Amniotic stem cell (primary cell): ENCODE measurements around the gene KRT79.

Experiments
- DNase-seq: peaks from one replicate; lab custom pipeline; 2025; lab: John Stamatoyannopoulos, UW

The KRT79 gene

DNA sequence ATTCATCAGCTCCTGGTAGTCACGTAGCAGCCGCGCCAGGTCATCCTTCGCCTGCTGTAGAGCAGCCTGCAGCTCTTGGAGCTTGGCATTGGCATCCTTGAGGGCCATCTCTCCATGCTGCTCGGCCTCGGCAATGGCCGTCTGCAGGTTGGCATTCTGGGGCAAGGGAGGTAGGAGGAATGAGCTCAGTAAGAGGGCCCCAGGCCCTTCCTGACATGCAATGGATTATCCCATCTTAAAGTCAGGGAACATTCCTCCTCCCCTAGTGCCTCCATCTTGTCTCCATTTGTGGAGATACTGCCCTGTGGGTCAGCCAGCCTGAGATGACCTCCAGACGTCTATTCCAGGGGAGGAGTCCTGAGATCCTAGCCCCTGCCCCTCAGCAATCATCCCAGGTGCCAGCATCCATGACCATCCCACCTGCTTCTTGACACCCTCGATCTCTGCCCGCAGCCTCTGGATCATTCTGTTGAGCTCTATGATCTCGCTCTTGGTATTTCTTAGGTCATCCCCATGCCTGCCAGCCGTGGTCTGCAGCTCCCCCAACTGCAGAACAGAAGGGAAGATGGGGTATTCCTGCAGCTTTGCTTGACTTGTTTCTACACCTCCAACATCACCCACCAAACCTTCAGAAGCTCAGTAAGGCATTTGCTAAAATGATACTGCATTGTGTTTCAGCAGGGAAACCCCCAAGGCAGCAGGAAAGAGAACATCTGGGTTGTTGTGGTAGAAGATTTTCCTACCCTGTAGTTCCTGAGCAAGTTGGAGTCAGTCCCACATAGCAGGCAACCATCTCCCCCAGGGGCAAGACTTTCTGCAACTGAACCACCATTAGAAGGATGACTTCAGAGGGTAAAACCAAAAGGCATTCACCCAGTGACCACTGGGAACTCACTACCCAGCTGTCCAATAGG lies 42.6 kb downstream of the KRT79 start:
- DNase-seq: no peak

DNA sequence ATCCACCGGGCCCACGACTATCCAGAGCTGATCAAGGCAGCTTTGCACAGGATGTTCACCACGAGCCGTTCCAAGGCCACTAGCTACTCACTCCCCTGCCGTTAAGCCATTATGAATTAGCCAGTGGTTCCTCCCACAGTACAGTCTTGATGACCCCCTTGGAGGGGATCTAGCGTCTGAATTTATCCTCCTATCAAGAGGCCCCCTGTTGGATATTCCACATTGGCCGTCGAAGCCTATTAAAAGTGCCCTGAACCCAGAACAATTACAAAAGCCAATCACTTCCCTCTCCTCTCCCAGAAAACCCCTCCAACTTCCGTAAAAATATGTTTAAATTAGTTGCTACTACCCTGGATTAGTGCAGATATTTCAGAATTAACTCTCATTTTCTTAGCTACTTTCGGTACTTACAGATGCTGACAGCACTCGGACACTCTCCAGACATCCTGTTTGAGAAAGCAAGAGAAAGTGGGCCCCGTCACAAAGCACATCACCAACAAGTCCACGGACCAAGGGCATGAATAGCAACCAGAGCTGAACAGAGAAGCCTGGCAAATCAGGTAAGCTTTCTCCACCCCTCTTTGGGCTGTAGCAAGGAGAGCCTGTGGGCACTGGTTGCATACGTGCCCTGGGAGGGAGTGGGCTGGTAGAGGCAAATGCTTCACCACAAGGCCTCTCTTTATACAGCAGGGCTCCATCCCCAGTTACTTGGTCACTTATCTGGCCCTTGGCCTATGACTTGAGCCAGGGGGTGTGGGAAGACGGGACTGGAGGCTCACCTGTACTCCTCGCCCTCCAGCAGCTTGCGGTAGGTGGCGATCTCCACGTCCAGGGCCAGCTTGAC lies 43.5 kb downstream of the KRT79 start:
- DNase-seq: no peak

DNA sequence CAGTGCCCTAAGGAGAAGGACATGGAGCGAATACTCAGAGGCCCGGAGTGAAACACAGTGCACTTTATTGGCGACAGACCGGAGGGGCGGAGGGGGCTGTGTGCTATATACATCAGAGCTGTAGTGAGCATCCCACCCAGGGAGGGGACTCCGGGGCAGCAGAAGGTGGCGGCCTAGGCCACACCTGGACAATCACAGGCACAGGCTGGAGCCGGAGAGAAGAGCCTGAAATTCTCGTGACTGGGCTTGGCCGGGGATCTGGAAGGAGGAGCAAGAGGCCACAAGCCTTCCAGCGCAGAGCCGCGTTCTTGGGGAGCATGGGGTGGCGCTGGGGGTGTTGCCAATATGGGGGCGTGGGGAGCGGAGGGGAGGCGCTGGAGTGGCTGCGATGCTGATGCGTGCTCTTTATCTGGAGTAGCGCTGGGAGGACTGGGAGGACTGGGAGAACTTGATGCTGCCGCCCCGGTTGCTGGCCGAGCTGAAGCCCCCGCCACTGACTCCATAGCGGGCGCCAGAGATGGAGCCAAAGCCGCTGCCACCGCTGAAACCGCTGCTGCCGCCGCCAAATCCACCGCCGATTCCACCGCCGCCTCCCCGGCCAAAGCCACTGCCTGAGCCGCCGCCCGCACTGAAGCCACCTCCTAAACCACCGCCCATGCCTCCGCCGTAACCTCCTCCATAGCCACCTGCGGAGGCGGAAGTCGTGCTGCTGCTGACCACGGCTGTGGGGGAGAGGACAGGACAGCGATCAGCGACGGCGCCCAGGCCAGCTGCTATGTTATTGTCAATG lies 44.3 kb downstream of the KRT79 start:
- DNase-seq: no peak

DNA sequence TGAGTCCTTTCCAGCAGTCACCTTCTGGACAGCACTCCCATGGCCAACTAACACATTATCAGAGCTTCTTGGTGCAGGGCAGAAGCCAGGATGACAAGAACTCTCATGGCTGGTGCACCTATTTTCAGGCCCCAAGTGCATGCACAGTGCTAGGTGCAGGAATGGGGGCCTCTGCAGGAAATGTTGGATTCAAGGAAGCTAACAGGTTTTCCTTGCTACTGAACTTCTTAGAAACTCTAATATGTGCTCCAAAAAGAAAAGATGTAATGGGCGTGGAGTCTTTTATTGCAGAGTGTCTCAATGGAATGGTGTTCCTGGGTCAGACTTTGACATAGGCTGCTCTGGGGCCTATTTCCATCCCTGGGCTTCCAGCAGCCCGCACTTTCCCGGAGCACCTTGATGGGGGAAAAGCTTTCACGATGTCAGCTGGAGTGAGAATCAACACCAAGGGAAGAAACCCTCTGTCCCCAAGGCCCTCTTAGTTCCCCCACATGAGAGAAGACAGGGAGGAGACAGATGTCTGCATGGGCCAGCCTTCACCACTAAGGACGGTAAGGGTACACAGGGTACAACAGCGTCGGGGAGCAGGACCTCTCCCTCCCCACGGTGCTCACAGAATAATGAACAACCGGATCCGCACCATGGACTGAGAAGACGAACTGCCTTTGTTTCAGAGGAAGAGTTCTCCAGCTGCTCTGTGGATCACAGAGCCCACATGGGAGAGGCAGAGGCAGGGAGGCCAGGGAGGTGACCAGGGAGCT lies 45.1 kb downstream of the KRT79 start:
- no peak for DNase-seq

DNA sequence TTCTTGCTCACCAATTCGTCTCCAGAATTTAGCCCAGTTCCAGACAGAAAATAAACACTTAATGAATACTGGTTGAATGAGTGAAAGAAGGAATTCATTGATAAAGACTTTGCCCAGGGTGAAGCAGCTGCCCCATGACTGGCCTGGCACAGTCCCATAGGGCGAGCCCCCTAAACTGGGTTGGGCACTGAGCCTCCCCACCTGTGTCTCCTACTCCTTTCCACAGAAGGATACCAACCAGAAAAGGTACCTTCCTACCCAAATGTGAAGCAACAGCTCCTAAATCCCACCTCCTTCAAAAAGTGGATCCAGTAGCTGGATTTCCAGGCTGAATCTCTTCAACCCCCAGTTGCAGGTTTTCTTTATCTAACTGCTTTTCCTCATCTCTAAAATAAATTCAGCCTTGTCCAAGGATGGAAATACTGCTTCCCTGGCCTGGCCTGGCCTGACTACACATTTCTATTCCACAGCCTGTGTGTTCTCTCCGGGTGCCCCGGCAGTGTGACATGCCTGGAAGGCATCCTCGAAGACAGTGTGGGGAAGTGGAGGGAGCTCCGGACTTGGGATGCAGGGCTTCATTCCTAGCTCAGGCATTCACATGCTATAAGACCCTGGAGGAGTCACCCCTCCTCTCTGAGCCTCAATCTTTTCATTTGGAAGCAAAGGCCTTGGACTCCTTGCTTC lies 45.8 kb downstream of the KRT79 start:
- DNase-seq: no peak

DNA sequence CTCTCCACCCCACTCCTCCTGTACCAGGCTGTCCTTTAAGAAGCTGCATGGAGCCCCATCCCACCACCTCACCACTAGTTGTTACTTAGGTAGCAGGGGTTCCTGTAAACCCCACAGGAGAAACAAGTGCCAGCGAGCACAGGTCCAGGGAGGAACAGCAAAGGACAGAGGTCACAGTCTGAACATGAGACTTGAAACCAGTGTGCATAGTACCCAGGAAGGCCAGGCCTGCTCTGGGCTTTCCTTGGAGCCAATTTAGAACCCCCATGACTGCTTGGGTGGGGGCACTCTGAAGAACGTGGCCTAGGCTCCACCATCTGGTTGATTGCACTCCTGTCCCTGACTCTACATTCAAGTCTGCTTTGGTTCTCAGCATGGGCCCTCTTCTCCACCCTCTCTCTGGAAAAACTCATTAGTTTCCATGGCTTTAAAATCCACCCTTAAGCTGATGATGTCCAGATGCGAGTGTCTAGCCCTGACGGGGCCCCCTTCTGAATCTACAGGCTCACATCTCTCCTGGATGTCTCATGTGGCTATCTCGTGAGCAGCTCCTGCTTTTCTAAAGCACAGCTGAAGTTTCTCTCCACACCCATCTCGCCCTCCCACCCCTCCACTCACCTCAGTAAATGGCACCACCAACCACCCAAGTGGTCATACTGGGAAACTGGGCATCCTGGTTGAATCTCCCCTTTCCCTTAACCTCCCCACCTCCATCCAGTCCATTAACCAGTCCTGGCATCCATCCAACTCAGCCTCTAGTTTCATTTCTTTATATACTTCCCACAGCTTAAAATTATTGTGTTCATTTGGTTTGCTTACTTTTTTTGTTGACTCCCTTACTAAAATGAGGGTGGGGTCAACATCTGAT lies 46.6 kb downstream of the KRT79 start:
- DNase-seq: no peak

DNA sequence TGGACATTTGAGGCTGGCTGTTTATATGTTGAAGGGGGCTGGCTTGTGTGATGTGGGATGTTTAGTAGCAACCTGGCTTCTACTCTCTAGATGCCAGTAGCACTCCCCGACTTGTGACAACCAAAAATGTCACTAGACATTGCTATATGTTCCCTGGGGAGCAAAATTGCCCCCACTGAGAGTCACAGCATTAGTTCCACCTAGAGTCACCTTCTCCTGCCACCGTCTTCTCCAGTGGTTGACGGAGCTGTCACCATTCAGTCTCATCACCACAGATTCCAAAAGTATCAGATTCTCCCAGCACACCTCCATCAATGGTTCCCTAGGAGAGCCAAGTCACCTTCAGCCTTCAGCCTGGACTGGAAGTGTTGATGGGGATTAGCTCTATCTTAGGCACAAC lies 49.2 kb downstream of the KRT79 start:
- DNase-seq: no peak

DNA sequence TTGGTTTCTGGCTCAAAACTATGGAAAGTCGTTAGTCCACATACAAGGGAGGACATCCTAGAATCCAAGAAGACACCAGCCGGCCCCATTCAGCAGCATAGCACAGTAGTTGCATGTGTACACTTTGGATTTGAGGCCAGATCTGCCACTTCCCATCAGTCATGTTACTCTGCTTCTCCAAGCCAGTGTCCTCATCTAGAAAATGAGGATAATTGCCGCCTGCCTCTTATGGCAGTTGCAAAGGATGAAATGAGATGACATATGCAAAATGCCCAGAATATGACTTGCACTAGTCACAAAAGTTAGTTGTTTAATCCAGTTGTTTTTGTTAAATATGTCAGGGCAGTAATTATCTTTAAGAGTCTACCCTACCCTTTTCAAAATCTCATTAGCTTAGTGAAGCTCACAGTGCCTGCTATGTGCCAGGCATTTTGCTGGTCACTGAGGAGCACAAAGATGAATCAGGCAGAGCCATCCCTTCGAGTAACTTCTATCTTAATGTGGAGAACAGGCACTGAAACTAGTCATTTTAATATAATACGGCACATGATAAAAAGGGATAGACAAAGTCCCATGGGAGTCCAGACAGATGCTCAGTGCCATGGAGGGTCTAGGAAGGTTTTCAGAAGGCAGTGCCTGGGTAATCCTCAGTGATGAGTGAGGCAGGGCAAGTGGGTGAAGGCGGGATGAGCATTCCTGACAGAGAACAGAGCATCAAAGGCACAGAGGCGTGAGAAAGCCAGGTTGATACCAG lies 50.4 kb downstream of the KRT79 start:
- DNase-seq: no peak

DNA sequence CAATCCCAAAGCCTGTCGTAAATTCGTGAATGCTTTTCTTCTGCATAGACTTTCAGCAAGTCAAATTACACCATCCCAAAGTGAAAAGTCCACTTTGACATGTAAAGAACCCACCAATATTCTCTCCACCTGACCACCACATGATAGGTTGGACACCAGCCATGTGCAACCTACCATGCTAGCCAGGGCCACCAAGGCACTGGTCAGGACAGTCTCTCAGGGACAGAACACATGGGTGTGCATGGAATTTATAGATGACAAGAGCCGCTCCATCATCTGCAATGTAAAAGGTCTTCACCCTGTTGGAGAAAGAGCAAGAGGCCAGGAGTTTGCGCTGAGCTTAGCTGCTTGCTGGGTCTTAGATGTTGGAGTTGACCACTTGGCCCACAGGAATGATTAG lies 51.6 kb downstream of the KRT79 start:
- no peak for DNase-seq

DNA sequence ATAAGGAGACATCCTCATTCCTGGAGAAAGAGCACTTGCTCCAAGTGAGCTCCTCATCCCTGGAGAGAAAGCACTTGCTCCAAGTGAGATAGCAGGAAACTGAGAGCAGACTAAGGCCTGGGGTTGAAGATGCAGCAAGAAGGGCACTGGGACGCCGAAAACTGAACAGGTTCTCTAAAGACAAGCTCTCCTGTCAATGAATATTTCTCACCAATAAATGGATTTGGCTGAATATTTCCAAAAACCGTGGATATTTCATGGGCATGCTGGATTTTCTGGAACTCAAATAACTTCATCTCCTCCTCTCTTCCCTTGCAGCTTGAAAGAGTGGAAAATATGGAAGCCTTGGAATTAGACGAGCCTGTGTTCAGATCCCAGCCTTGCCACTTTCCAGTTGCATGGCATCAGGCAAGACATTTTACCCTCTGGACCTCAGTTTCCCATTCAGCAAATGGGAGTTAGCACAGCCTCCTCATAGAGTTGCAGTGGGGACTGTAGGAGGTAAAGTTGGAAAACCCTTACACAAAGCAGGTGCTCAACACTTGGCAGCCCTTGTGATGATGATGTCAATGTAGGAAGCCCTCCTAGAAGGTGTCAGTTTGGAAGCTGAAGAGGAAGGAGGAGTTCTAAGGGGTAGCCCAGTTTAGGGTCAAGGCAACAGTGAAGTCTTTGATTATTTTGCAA lies 52.6 kb downstream of the KRT79 start:
- no peak for DNase-seq

DNA sequence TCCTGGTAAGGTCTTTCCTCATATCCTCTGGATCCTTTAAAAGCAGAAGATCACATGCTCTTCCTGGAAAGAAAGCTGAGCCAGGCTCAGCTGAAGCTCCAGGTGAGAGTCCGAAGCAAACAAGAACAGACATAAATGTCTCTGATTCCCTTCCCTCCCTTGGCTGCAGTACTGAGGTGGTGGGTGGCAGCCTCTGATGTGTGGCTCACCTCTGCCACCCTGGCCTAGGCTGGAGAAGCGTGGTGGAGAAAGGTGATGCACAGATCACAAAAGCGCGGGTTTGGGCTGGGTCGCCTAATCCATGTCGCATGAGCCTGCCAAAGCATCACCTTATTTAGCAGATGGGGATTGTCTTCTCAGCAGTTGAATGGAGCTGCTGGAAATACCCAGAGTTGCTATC lies 54.2 kb downstream of the KRT79 start:
- DNase-seq: no peak

DNA sequence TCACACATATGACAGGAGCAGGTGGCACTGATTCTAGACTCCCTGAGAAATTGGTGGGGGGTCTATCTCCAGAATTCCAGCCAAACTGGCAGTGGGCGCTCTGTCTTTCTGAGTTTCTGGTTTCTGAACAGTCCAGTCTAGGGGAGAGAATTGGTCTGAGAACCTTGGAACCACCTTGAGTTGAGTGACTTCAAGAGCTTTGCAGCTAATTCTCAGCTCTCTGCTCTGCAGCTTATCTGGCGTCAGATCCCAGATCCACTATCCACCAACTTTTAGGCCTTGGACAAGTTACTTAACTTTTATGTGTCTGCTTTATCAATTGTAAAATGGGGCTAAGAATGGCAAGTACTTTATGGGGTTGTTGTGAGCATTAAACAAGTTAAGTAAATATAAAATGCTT lies 55.3 kb downstream of the KRT79 start:
- DNase-seq: no peak

DNA sequence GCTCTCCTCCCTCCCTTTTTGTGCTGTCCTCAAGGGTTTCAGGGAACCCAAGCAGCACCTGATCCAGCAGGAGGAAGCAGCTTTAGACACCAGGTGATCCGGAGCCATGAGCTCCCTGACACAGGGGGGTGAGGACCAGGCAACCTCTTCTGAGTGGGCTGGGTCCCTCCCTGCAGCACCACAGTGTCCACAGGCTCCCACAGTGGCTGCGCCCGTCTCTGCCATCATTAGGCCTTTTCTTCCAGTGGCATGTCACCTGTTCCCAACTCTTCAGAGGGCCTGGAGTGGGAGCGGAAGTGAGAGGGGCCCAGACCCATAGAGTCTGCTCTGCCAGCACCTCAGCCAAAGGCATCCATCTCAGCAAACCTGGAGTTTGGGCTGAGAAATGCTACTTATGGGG lies 56.5 kb downstream of the KRT79 start:
- no peak for DNase-seq

DNA sequence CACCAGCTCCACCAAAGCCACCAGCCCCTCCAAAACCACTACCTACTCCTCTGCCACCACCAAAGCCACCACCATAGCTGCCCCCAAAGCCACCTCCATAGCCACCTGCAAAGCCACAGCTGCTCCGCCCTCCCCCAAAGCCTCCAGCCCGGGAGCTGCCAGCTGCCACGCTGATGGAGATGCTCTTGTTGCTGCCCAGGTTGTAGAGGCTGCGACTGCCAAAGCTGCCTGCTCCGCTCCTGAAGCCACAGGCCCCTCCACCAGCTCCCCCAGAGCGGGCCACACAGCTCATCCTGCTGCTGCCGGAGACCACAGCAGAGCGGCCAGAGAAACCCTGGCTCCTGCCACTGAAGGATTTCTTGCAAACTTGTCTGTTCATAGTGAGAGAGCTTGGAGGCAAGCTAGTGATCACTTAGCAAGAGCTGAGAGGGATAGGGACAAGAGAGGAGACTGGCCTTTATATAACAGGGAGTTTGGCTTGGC lies 57.2 kb downstream of the KRT79 start, which contains the start of gene KRT76:
Gene KRT76 (minus strand): TSS at position 433 of the 483 bp plus-strand sequence. CDS start 54 bp downstream, at position 379.
- no peak for DNase-seq

DNA sequence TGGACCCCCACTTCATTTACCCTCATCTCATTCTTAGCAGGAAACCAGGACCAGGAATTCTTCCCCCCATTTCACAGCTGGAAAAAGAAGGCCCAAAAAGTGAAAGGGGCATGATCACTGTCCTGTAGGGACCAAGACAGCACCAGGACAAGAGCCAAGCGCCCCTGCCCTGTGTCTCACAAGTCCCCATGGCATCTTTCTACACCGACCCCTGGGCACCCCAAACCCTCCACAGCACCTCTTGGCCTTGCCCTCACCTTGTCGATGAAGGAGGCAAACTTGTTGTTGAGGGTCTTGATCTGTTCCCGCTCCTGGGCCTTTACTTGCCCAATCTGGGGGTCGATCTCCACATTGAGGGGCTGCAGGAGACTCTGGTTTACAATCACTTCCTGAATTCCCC lies 57.7 kb downstream of the KRT79 start:
- DNase-seq: no peak

DNA sequence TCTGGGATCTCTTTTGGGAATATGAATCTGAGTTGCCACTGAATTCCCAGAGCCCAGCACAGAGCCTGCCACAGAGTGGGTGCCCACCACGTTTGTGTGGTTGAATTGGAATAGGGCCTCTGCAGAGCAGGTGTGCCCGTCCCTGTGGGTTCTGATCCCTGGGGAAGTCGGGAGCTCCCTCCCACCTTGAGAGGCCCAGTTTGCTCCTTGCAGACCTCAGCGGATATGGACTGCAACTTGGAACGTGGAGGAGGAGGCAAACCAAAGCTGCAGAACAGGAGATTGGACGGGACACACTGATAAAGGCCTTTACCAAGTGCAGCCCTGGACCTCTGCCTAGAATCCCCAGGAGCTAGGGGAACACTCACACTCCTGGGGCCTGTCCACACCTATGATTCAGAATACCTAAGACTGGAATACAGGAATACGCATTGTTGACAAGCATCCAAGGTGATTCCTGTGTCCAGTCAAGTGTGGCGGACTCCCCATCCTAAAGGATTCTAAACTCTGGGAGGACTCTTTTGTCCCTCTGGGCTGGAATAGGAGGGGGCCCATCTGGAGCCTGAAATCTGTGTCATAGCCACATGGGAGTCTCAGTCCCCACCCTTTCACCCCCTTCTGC lies 59.4 kb downstream of the KRT79 start:
- DNase-seq: no peak

DNA sequence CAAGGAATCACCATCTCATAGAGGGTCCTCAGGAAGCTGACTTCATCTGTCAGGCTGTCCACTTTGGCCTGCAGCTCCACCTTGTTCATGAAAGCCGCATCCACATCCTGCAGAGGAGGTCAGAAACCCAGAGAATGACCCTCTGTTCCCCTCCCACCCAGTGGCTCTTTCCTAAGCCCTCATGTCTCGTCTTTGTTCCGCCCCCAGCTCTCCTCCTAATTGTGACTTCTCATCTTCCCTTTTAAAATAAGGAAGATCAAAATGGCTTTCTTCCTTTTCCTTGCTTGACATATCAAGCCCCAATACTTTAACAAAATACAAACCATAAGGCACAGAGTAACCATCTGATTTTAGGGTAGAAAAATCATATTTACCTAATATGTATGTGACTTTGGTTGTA lies 61.3 kb downstream of the KRT79 start:
- no peak for DNase-seq

DNA sequence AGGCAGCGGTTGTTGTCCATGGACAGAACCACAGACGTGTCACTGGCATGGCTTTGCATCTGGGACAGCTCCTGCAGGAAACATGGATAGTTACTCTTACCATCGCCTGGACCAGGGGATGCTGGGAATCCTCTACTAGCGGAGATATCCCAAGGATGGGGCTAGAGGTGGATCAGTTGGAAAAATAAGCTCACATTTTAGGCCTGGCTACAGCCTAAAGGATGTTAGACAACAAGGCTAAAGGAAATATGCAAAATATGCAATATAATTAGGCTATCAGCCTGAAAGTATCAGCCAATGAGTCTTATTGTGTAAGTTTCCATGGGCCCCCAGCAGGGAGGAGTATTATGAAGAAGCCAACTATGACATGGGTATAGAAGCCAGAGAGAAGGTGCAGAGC lies 61.9 kb downstream of the KRT79 start:
- no peak for DNase-seq
